Stimulated activated CD4-positive, alpha-beta T cell treated with anti-CD3 and anti-CD28 coated beads, TNF-alpha, amount 100 ng/mL, for 4 hours (primary cell): ENCODE data around the gene GORASP1.

Experiments used
- DNase-seq, 3 experiments: peaks; one replicate each; pipeline ENCODE4 v3.0.0-alpha.2; 2020; ENCODE audit warnings: low read depth in 3 of 3

Gene GORASP1

GRCh38 chr3:39125841-39126500 lies 18.5 kb upstream of the GORASP1 start:
- no peak for DNase-seq

- no peak for DNase-seq
Observed at GRCh38 chr3:39124876-39125840, 17.7 kb upstream of the GORASP1 start.

GRCh38 chr3:39122813-39123212 lies 15.4 kb upstream of the GORASP1 start:
- DNase-seq: no peak

- no peak for DNase-seq
Observed at GRCh38 chr3:39121621-39122020, 14.2 kb upstream of the GORASP1 start.

- no peak for DNase-seq
Observed at GRCh38 chr3:39118931-39119660, 11.7 kb upstream of the GORASP1 start.

GRCh38 chr3:39118079-39118478 lies 10.7 kb upstream of the GORASP1 start:
- no peak for DNase-seq

GRCh38 chr3:39115870-39116269 lies 8.4 kb upstream of the GORASP1 start:
- DNase-seq: no peak

GRCh38 chr3:39114456-39114855 lies 7.0 kb upstream of the GORASP1 start:
- no peak for DNase-seq

GRCh38 chr3:39113291-39113690 lies 5.9 kb upstream of the GORASP1 start:
- no peak for DNase-seq

- DNase-seq: no peak
Observed at GRCh38 chr3:39112535-39112934, 5.1 kb upstream of the GORASP1 start.

- no peak for DNase-seq
Observed at GRCh38 chr3:39112113-39112512, 4.7 kb upstream of the GORASP1 start.

GRCh38 chr3:39110041-39110639 lies 2.7 kb upstream of the GORASP1 start:
- DNase-seq: no peak

GRCh38 chr3:39109086-39109485 lies 1.7 kb upstream of the GORASP1 start:
- no peak for DNase-seq

- DNase-seq: no peak
Observed at GRCh38 chr3:39108200-39108710, 828 bp upstream of the GORASP1 start.

- no peak for DNase-seq
Observed at GRCh38 chr3:39106851-39107387, 508 bp downstream of the GORASP1 start.

GRCh38 chr3:39106281-39106811 lies 1.1 kb downstream of the GORASP1 start:
- DNase-seq: no peak

GRCh38 chr3:39105687-39106063 lies 1.8 kb downstream of the GORASP1 start:
- no peak for DNase-seq

GRCh38 chr3:39104961-39105686 lies 2.3 kb downstream of the GORASP1 start:
- peak in 1 of 3 experiments; percentile 30 for DNase-seq

GRCh38 chr3:39103791-39104552 lies 3.5 kb downstream of the GORASP1 start:
- no peak for DNase-seq

- no peak for DNase-seq
Observed at GRCh38 chr3:39103324-39103693, 4.1 kb downstream of the GORASP1 start.
